ENCODE results near the gene APP.
A peak's percentile ranks its signal among the peaks of the same experiment; 100 is the strongest.

The APP gene

GRCh38 chr21:25974964-25975363 lies 195.6 kb downstream of the APP start:
- DNase-seq (ENCODE audit: low read depth): no peak

GRCh38 chr21:25970254-25970930 lies 200.2 kb downstream of the APP start:
- no peak for DNase-seq (ENCODE audit: low read depth)

- DNase-seq (ENCODE audit: low read depth): no peak
Observed at GRCh38 chr21:25967901-25968438, 202.6 kb downstream of the APP start.

DNA sequence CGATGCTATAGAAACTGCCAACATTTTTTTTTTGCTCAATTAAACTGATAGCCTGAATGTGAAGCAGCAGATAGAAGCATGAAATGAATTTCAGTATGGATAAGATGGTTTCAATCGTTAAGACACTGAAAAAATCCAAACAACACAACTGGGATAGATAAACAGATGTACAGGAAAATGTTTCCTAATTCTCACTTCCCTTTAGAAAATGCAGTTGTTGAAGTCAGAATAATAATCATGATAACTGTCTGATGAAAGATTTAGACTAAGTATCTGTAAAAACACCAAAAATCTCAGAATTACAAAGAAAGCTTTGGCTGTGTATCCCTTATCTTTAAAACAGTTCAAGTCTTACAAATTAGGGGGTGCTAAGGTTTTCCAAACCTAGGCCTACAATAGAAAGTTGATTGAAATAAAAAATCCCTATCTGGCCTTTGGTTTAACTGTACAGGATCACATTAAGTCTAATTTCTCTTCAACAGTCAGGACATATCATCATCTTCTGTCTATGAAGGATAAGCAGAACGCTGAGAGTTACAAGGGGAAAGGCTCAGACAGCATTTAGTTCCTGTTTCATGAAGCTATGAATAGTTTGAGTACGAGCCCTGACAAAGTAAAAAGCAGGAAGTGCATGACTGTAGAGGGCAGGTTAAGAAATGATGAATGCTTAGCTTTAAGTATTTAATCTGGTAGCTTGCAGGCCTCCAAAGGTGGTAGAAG lies 203.2 kb downstream of the APP start:
- peak; percentile 12 for DNase-seq (ENCODE audit: low read depth)

- no peak for DNase-seq (ENCODE audit: low read depth)
Observed at GRCh38 chr21:25965951-25966707, 204.4 kb downstream of the APP start.

DNA sequence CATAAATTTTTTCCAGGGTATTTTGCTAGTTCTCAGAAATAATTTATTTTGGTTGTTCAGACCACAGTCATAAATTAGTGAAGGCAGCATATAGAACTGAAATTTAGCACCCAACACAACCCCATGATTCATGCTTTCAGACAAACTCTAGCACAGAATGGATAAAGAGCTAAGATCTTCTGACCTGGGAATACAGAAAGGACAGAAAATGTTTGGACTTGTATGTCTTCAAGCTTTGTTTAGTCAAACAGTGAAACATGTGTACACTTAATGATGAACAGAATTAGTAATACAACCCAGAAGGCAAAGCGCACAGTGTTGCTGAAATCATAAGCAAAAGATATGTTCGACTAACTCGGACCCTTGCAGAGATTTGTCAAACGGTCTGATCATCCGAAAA lies 205.6 kb downstream of the APP start:
- no peak for DNase-seq (ENCODE audit: low read depth)

DNA sequence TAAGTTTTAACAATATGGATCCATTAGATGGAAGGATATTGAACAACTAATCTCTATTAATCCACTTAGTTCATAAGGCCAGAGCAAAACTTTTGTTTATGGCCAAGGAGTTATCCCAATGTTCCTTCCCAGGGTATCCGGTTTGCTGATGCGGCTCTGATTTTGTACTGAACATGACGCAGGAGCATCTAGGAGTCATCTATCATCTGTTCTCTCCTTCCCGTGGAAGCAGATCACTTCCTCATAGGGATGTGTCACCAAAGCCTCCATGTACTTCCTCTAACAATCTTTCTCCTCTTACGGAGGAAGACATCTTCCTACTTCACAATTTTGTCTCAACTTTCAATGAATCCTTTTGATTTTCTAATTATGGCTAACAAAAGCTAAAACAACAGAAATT lies 206.6 kb downstream of the APP start:
- DNase-seq (ENCODE audit: low read depth): no peak

GRCh38 chr21:25963181-25963580 lies 207.4 kb downstream of the APP start:
- DNase-seq (ENCODE audit: low read depth): peak; percentile 46

- no peak for DNase-seq (ENCODE audit: low read depth)
Observed at GRCh38 chr21:25961042-25961441, 209.5 kb downstream of the APP start.

- no peak for DNase-seq (ENCODE audit: low read depth)
Observed at GRCh38 chr21:25960402-25960801, 210.2 kb downstream of the APP start.

GRCh38 chr21:25959799-25960198 lies 210.8 kb downstream of the APP start:
- no peak for DNase-seq (ENCODE audit: low read depth)

GRCh38 chr21:25956993-25957714 lies 213.4 kb downstream of the APP start:
- DNase-seq (ENCODE audit: low read depth): peak; percentile 71

DNA sequence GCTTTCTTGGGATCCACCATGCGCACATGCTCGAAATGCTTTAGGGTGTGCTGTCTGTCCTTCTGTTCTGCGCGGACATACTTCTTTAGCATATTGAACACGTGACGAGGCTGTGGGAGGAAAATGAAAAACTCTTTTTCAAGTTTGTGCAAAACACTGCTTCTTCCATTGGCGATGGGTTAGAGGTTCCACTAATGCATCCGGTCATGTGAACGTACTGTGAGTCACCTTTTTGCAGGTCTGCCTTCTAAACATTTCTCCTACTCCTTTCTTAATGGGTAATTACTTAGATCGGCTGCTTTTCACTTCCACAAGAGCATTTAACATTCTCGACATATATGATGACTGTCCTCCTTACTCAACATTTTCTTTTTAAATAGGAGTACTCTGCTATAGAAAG lies 214.9 kb downstream of the APP start:
- DNase-seq (ENCODE audit: low read depth): no peak

DNA sequence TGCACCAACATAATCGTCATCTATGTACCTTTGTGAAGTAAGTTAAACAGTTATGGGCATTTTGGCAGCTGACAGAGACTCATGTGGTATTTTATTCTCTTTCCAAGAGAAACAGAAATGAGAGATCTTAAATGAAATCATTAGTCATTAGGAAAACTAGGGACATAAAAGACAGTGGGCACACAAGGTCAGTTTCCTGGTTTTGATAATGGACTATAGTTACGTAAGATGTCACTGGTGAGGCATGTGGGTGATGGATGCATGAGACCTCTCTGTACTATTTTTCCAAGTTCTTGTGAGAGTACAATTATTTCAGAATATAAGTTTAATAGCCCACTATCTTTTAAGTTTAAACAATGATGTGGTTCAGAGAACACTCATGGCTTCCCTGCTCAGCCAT lies 216.9 kb downstream of the APP start:
- DNase-seq (ENCODE audit: low read depth): peak; percentile 8

GRCh38 chr21:25953196-25953595 lies 217.4 kb downstream of the APP start:
- no peak for DNase-seq (ENCODE audit: low read depth)

- no peak for DNase-seq (ENCODE audit: low read depth)
Observed at GRCh38 chr21:25952306-25952705, 218.3 kb downstream of the APP start.

DNA sequence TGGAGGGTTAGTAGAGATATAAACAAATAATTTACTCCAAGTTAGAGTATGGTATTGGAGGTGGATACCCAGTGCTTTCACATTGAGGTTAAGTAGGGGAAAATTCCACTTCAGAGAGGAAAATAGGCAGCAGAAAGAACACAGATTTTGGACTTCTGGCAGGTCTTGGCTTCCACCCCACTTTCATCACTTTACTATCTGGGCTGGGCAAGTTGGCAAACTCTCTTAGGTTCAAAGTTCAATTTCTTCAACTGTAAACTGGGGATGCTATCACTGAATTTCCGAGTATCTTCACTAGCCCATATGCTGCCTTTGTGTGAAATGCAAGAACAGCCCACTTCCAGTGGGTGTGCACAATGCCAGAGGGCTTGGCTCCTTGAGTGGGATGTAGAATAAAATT lies 220.9 kb downstream of the APP start:
- DNase-seq (ENCODE audit: low read depth): no peak

- peak; percentile 22 for DNase-seq (ENCODE audit: low read depth)
Observed at GRCh38 chr21:25944672-25945213, 225.8 kb downstream of the APP start.

DNA sequence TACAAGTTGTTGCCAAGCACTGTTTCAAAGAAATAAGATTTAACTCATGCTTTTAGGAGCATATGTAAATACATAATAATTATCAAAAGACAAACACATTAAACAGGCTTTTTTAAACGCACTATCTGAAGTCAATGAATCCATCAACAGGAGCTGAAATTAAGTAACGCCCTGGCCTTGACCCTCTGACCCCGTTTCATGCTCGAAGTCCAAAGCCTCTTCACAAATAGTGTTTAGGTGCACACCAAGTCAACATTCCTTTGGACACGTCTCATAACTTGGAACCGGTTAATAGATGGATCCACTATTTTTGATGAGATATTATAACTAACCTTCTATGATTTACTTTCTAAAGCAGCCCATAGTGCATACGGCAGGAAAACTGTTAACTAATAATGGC lies 226.5 kb downstream of the APP start:
- DNase-seq (ENCODE audit: low read depth): no peak

DNA sequence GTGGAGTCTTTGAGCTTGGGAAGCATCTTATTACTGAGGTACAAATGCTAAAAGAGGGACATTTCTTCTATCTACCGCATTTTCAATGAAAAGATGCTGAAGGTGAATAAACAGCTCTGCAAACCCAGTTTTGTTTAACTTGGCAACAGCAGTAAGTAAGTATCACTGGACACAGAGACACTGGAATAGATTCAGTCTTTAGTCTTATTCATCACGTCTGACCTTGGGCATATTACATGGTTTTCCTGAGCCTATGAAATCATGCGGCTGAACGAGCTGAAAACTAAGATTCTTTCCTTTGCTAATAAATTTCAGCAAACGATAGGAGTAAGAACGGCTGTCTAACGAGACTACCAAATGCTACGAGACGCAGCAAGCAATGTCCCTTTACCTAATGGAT lies 228.4 kb downstream of the APP start:
- DNase-seq (ENCODE audit: low read depth): no peak

GRCh38 chr21:25939396-25939761 lies 231.2 kb downstream of the APP start:
- no peak for DNase-seq (ENCODE audit: low read depth)

Measured in EH (cell line).